Stomach (tissue), 9 donors: ENCODE measurements around the gene TRIM75. TPM values are rescaled to one million over a fixed set of nuclear protein-coding genes. Genes with fewer than 3 reads are reported as not detected.
"Not testable (repeated sequence)": the region's sequence is repeated elsewhere in the genome, so short reads cannot be mapped to it uniquely, and the experiment has no call there.

Source experiments
- DNase-seq, 2 donors: peaks; one replicate each; pipeline versions ENCODE4 v3.0.0 to v3.0.0-alpha.2; 2013 to 2019
- H3K27ac ChIP-seq, 5 donors: fragments of 200-600 bp in 4 of 5; sonication (generic) in 4 of 5; one replicate each; pipeline ENCODE4 v1.5.1; 2013 to 2019; ENCODE audit warnings: mild to moderate bottlenecking in 1 of 5, moderate library complexity in 1 of 5
- H3K27me3 ChIP-seq, 3 donors: fragments of 200-600 bp; sonication (generic); one replicate each; pipeline ENCODE4 v1.5.1; 2017 to 2019; ENCODE audit warnings: mixed run types in 1 of 3
- H3K36me3 ChIP-seq, 4 donors: fragments of 200-600 bp; sonication (generic); 1 replicate in 3 of 4; 2 replicates in 1 of 4; pipeline ENCODE4 v1.5.1; 2016 to 2019
- H3K4me1 ChIP-seq, 4 donors: fragments of 200-600 bp; sonication (generic); one replicate each; pipeline ENCODE4 v1.5.1; 2016 to 2019
- H3K4me3 ChIP-seq, 4 donors: fragments of 200-600 bp; sonication (generic) in 3 of 4; one replicate each; pipeline ENCODE4 v1.5.1; 2016 to 2019; ENCODE audit warnings: mild to moderate bottlenecking in 1 of 4
- H3K9me3 ChIP-seq, 4 donors: fragments of 200-600 bp; sonication (generic); one replicate each; pipeline ENCODE4 v1.5.1; 2016 to 2019
- EP300 ChIP-seq: sonication (generic); formaldehyde crosslinking; IDR thresholded peaks from one replicate; pipeline ENCODE4 v1.6.1; 2017; ENCODE audit warnings: antibody characterized with exemption
- POLR2A ChIP-seq, 4 donors: fragments of 450-650 bp; IDR thresholded peaks; one replicate each; pipeline ENCODE4 v1.6.1; 2016; ENCODE audit warnings: antibody characterized with exemption in 4 of 4, control low read depth in 2 of 4, mild to moderate bottlenecking in 1 of 4, moderate library complexity in 1 of 4
- POLR2AphosphoS5 ChIP-seq, 3 donors: sonication (generic); formaldehyde crosslinking; IDR thresholded peaks; one replicate each; pipeline ENCODE4 v1.6.1; 2016; ENCODE audit warnings: antibody characterized with exemption in 3 of 3
- WGBS, 5 donors: extraction: QIAGEN DNeasy Blood & Tissue Kit in 3 of 5; methylation state at CpG; one replicate each; pipeline versions ENCODE4 v1.1.5 to v1.1.7; 2013 to 2018; 5-methylcytosine and 5-hydroxymethylcytosine counted together
- intact Hi-C: fragments of 100-400 bp; cut with DNase I; formaldehyde crosslinking; loops from one replicate; pipeline ENCODE4 v1.15.1; 2023; ENCODE audit warnings: low total_unique reads
- polyA plus RNA-seq, 3 donors: library from polyadenylated mRNA; stranded (reverse); fragments of 200-250 nt; gene quantifications; one replicate each; pipeline ENCODE4 v1.2.3, GENCODE V29; 2013
- total RNA-seq, 5 donors: library from RNA; depleted of rRNA; stranded (reverse); fragments of >200 nt; gene quantifications; one replicate each; pipeline versions ENCODE4 v1.1.0 to v1.2.3, GENCODE V29; 2014 to 2016
- TF ChIP-seq, protein P1 (sequence below), 7 experiments: fragments of 450-650 bp in 4 of 7; fragments of 200-600 bp in 3 of 7; sonication (generic) in 3 of 7; IDR thresholded peaks; one replicate each; pipeline ENCODE4 v1.5.1; 2016 to 2019; ENCODE audit warnings: antibody characterized with exemption in 7 of 7, control low read depth in 2 of 7, mild to moderate bottlenecking in 1 of 7
- donor health status: healthy with polysubstance abuse.
- donor health status: Bipolar disorder and iron deficiency.
- donor health status: healthy.

The TRIM75 gene
- total and polyA plus RNA-seq, 8 donors = not detected

DNA sequence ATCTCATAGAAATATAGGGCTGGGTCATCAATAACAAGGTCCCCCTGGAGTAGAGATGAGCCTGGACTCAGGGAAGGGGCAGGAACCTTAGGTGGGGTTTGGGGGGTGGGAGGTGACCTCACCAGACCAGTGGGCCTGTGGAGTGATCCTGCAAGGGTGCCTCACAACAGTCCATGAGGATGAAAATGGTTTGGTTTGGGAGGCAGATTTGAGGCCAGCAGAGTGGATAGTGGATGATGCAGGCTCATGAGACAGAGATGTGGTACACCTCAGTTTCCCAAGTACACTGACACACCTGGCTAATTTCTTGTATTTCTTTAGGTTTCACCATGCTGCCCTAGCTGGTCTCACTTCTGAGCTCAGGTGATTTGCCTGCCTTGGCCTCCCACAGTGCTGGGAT is 40.0 kb upstream of the TRIM75 start:
- Histone ChIP-seq H3K27ac (no peak overlapping the region), H3K36me3 (no peaks in the 10 kb centered on the region), H3K4me3 (no peak overlapping the region), H3K9me3 (no peaks in the 10 kb centered on the region), H3K4me1 (no peaks in the 10 kb centered on the region), H3K27me3 (no peaks in the 10 kb centered on the region)
- no peak for DNase-seq
- intact Hi-C loops = no loop called here
- TF ChIP-seq POLR2A (IDR thresholded peaks at IDR 0.05) (no peak), EP300 (no peak), POLR2AphosphoS5 (IDR thresholded peaks at IDR 0.05) (no peak)
- TF ChIP-seq, protein P1, sequence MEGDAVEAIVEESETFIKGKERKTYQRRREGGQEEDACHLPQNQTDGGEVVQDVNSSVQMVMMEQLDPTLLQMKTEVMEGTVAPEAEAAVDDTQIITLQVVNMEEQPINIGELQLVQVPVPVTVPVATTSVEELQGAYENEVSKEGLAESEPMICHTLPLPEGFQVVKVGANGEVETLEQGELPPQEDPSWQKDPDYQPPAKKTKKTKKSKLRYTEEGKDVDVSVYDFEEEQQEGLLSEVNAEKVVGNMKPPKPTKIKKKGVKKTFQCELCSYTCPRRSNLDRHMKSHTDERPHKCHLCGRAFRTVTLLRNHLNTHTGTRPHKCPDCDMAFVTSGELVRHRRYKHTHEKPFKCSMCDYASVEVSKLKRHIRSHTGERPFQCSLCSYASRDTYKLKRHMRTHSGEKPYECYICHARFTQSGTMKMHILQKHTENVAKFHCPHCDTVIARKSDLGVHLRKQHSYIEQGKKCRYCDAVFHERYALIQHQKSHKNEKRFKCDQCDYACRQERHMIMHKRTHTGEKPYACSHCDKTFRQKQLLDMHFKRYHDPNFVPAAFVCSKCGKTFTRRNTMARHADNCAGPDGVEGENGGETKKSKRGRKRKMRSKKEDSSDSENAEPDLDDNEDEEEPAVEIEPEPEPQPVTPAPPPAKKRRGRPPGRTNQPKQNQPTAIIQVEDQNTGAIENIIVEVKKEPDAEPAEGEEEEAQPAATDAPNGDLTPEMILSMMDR (IDR thresholded peaks at IDR 0.05) = no peak

DNA sequence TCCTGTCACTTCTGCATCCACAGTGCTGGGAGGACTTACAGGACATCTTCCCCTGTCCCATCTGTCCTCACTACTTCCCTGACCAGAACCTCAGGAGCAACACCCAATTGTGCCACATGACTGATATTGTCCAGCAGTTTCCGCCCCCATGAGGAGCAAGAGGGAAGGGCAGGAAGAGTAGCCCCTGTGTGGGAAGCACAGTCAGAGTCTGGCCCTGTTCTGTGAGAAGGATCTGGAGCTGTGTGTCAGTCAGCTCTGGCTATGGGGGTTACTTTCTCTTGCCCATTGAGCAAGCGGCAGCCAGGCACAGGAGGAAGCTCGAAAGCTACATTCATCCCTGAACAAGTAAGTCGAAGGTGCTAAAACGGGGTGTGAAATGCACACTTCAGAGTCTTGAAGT is 36.7 kb upstream of the TRIM75 start:
- Histone ChIP-seq H3K36me3 (no peaks in the 10 kb centered on the region), H3K4me1 (no peaks in the 10 kb centered on the region), H3K27ac (no peak overlapping the region), H3K4me3 (no peak overlapping the region), H3K9me3 (no peaks in the 10 kb centered on the region), H3K27me3 (no peaks in the 10 kb centered on the region)
- TF ChIP-seq POLR2AphosphoS5 (IDR thresholded peaks at IDR 0.05) = no peak
- intact Hi-C loops = no loop called here
- WGBS, 5 donors = 53 to 59% (median 55%) methylated on average over 5 of the region's 5 CpGs
- no peak for DNase-seq

DNA sequence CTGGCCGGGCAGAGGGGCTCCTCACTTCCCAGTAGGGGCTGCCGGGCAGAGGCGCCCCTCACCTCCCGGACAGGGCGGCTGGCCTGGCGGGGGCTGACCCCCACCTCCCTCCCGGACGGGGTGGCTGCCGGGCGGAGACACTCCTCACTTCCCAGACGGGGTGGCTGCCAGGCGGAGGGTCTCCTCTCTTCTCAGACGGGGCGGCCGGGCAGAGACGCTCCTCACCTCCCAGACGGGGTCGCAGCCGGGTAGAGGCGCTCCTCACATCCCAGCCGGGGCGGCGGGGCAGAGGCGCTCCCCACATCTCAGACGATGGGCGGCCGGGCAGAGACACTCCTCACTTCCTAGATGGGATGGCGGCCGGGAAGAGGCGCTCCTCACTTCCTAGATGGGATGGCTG is 33.7 kb upstream of the TRIM75 start:
- H3K4me3 ChIP-seq, intact Hi-C loops, H3K27me3 ChIP-seq, DNase-seq, H3K4me1 ChIP-seq, H3K9me3 ChIP-seq, H3K27ac ChIP-seq, H3K36me3 ChIP-seq: not testable (repeated sequence)
- 89 to 100% (median 96%) methylated on average over 2 to 30 of the region's 30 CpGs for WGBS, 5 donors

DNA sequence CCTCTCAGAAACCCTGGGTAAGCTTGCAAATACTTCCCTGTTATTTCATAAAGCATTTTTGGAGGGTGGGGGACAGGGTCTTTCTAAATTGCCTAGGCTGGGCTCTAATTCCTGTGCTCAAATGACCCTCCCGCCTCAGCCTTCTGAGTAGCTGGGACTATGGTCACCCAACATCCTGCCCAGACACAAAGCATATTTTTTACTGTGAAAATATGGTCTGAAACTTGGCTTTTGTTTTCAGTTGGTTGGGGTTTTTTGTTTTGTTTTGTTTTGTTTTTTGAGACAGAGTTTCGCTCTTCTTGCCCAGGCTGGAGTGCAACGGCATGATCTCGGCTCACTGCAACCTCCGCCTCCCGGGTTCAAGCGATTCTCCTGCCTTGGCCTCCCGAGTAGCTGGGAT is 27.9 kb upstream of the TRIM75 start:
- H3K4me3 ChIP-seq, H3K27me3 ChIP-seq, H3K9me3 ChIP-seq, DNase-seq, H3K27ac ChIP-seq, intact Hi-C loops, H3K36me3 ChIP-seq, H3K4me1 ChIP-seq: not testable (repeated sequence)
- 93 to 96% (median 94%) methylated on average over 8 of the region's 8 CpGs for WGBS, 5 donors

DNA sequence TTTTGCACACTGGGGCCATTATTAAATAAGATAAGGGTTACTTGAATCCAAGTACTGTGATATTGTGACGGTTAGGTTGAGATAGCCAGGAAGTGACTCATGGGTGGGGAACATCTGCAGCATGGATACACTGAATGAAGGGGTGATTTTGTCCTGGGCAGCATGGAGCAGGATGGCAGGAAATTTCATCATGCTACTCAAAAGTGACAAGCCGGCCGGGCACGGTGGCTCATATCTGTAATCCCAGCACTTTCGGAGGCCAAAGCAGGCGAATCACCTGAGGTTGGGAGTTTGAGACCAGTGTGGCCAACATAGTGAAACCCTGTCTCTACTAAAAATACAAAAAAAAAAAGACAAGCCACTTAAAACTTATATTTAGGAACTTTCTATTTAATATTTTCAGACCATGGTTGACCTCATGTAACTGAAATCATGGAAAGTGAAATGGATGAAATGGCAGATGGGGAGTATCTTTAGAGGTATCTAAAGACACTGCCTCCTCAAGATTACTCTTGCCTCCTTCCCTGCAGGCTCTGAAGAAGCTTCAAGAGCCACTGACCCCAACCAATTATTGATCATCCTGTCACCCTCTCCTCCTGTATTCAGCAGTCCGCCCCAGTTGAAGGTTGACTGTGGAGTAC is 25.8 kb upstream of the TRIM75 start:
- DNase-seq = no peak
- H3K36me3 ChIP-seq = no peaks in the 10 kb centered on the region
- H3K4me1 ChIP-seq = no peaks in the 10 kb centered on the region
- H3K4me3 ChIP-seq = no peak overlapping the region
- peaks cover 0 to 13% (median 5%) of the 10 kb centered on the region in 4 donors for H3K9me3 ChIP-seq
- TF ChIP-seq POLR2AphosphoS5 (IDR thresholded peaks at IDR 0.05) (no peak), EP300 (no peak), POLR2A (IDR thresholded peaks at IDR 0.05) (no peak)
- TF ChIP-seq, protein P1 (IDR thresholded peaks at IDR 0.05) = no peak
- 75 to 84% (median 79%) methylated on average over 7 of the region's 7 CpGs for WGBS, 5 donors
- H3K27me3 ChIP-seq = no peaks in the 10 kb centered on the region
- H3K27ac ChIP-seq = no peak overlapping the region
- intact Hi-C loops = no loop called here

DNA sequence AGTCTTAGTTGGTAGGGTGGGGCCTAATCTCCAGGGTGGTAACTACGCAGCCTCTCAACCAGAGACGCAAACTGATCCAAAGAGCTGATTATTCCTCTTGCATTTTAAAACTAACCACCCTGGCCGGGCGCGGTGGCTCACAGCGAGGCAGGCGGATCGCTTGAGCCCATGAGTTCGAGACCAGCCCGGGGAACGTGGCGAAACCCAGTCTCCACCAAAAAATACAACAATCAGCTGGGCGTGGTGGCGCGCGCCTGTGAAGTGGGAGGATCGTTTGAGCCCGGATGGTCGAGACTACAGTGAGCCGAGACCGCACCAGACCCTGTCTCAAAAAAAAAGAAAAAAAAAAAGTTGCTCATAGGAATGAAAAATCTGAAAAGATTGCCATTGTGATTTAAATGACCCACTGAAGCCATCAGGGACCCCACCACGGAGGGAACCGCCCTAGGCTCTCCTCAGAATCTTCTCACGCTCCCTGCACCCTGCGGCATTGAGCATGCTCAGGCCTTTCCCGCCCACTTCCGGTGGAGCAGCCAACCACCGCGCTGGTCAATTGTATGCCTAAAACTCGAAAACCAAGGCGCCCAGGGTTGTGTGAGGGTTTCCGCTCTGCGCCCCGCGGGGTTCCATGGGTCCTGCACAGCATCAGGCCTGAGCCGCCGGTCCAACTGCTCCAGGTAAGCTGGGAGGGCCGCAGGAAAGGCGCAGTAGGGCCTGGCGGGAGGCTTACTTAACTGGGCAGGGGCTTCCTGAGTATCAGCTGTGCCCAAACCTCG is 22.0 kb upstream of the TRIM75 start, which contains the start of gene TRIM60:
TRIM60 (plus strand) TSS at position 564 of the 776 bp plus-strand sequence. CDS start 8,074 bp downstream, outside the sequence.
- H3K4me3 ChIP-seq = no peak within 1 kb of the TSS
- H3K27ac ChIP-seq = no peak within 1 kb of the TSS
- DNase-seq = no peak
- intact Hi-C loops = no loop called here
- H3K36me3 ChIP-seq = no peaks in the 10 kb centered on the region
- no peak for TF ChIP-seq EP300
- TF ChIP-seq POLR2A (IDR thresholded peaks at IDR 0.05) = no peak
- no peak for TF ChIP-seq POLR2AphosphoS5 (IDR thresholded peaks at IDR 0.05)
- TF ChIP-seq, protein P1 (IDR thresholded peaks at IDR 0.05) = no peak
- peaks cover 0 to 13% (median 5%) of the 10 kb centered on the region in 4 donors for H3K9me3 ChIP-seq
- no peaks in the 10 kb centered on the region for H3K27me3 ChIP-seq
- no peaks in the 10 kb centered on the region for H3K4me1 ChIP-seq
- 94 to 96% (median 95%) methylated on average over 39 to 41 of the region's 41 CpGs for WGBS, 5 donors
